DOHH2 (cell line): ENCODE measurements around the gene GPC5.

Source experiments
- H3F3A ChIP-seq: fragments of 200-600 bp; sonication (generic), shearing (Covaris generic); 2 replicates; pipeline ENCODE4 v1.6.0; 2016; ENCODE audit warnings: antibody characterized with exemption, mild to moderate bottlenecking; ENCODE audit not compliant: control insufficient read depth, insufficient read depth
- H3K27ac ChIP-seq: fragments of 200-600 bp; sonication (generic); 2 replicates; pipeline ENCODE4 v1.5.1; 2014; ENCODE audit warnings: low read depth, mild to moderate bottlenecking, low read length, moderate library complexity
- H3K27me3 ChIP-seq: fragments of 200-600 bp; sonication (generic); 2 replicates; pipeline ENCODE4 v1.6.1; 2014; ENCODE audit warnings: mild to moderate bottlenecking, low read length, mixed read lengths; ENCODE audit not compliant: control insufficient read depth
- H3K36me3 ChIP-seq: fragments of 200-600 bp; sonication (generic); 2 replicates; pipeline ENCODE4 v1.6.1; 2014; ENCODE audit warnings: mild to moderate bottlenecking, low read length, moderate library complexity, mixed read lengths; ENCODE audit not compliant: control insufficient read depth
- H3K4me1 ChIP-seq: fragments of 200-600 bp; sonication (generic); 2 replicates; pipeline ENCODE4 v1.6.1; 2014; ENCODE audit warnings: mild to moderate bottlenecking, low read length, mixed read lengths; ENCODE audit not compliant: control insufficient read depth
- H3K4me2 ChIP-seq: fragments of 200-600 bp; sonication (generic); 2 replicates; pipeline ENCODE4 v1.6.0; 2014; ENCODE audit warnings: mild to moderate bottlenecking, low read length, moderate library complexity
- H3K4me3 ChIP-seq: fragments of 200-600 bp; sonication (generic); 2 replicates; pipeline ENCODE4 v1.5.1; 2014; ENCODE audit warnings: mild to moderate bottlenecking, low read length, mixed read lengths
- H3K79me2 ChIP-seq: fragments of 200-600 bp; sonication (generic); 2 replicates; pipeline ENCODE4 v1.6.1; 2014; ENCODE audit warnings: mild to moderate bottlenecking, low read length, mixed read lengths; ENCODE audit not compliant: control insufficient read depth
- H3K9me2 ChIP-seq: fragments of 200-600 bp; sonication (generic); replicated peaks from 2 replicates; pipeline ENCODE4 v1.6.1; 2014; ENCODE audit warnings: mild to moderate bottlenecking, low read length, mixed read lengths; ENCODE audit not compliant: control insufficient read depth
- H3K9me3 ChIP-seq: fragments of 200-600 bp; sonication (generic); 2 replicates; pipeline ENCODE4 v1.6.1; 2014; ENCODE audit warnings: antibody characterized with exemption, low read length, mixed read lengths; ENCODE audit not compliant: control insufficient read depth, insufficient read depth
- H4K20me1 ChIP-seq: fragments of 200-600 bp; sonication (generic); 2 replicates; pipeline ENCODE4 v1.6.0; 2014; ENCODE audit warnings: low read depth, mild to moderate bottlenecking, antibody characterized with exemption, low read length, moderate library complexity; ENCODE audit not compliant: control insufficient read depth, insufficient read depth
- CTCF ChIP-seq: fragments of 200-600 bp; sonication (generic); IDR thresholded peaks from one replicate; pipeline ENCODE4 v1.5.1; 2014; ENCODE audit warnings: antibody characterized with exemption, mild to moderate bottlenecking, low read depth, low read length; ENCODE audit not compliant: poor library complexity, severe bottlenecking
- EZH2phosphoT487 ChIP-seq: fragments of 200-600 bp; sonication (generic); IDR thresholded peaks from 2 replicates; pipeline ENCODE4 v1.6.1; 2017; ENCODE audit warnings: borderline replicate concordance, mild to moderate bottlenecking, antibody characterized with exemption, low read length, moderate library complexity, mixed read lengths

Gene GPC5

GRCh38 chr13:91652404-91653301, 254.2 kb downstream of the GPC5 start:
- Histone ChIP-seq H3K27me3 (no peaks in the 10 kb centered on the region), H3K9me2 (no peaks in the 10 kb centered on the region), H4K20me1 (no peaks in the 10 kb centered on the region), H3K9me3 (no peaks in the 10 kb centered on the region), H3K4me1 (no peaks in the 10 kb centered on the region), H3K36me3 (no peaks in the 10 kb centered on the region), H3K79me2 (no peaks in the 10 kb centered on the region), H3K4me2 (no peak overlapping the region), H3K4me3 (no peak overlapping the region), H3K27ac (no peak overlapping the region), H3F3A (no peaks in the 10 kb centered on the region)
- TF ChIP-seq CTCF = no peak
- no peak for TF ChIP-seq EZH2phosphoT487

GRCh38 chr13:91655731-91656130, 257.3 kb downstream of the GPC5 start:
- Histone ChIP-seq H3F3A (no peaks in the 10 kb centered on the region), H3K9me3 (no peaks in the 10 kb centered on the region), H3K27ac (no peak overlapping the region), H4K20me1 (no peaks in the 10 kb centered on the region), H3K27me3 (no peaks in the 10 kb centered on the region), H3K4me2 (no peak overlapping the region), H3K9me2 (no peaks in the 10 kb centered on the region), H3K4me1 (no peaks in the 10 kb centered on the region), H3K4me3 (no peak overlapping the region), H3K79me2 (no peaks in the 10 kb centered on the region), H3K36me3 (no peaks in the 10 kb centered on the region)
- TF ChIP-seq CTCF = no peak
- TF ChIP-seq EZH2phosphoT487 = no peak

- no peak for TF ChIP-seq CTCF
- no peak for TF ChIP-seq EZH2phosphoT487
- no peaks in the 10 kb centered on the region for H3K9me3 ChIP-seq
- no peak overlapping the region for H3K27ac ChIP-seq
- no peaks in the 10 kb centered on the region for H3K9me2 ChIP-seq
- H3K4me1 ChIP-seq = no peaks in the 10 kb centered on the region
- no peak overlapping the region for H3K4me3 ChIP-seq
- H3K4me2 ChIP-seq = no peak overlapping the region
- H3K27me3 ChIP-seq = no peaks in the 10 kb centered on the region
- no peaks in the 10 kb centered on the region for H3F3A ChIP-seq
- no peaks in the 10 kb centered on the region for H4K20me1 ChIP-seq
- no peaks in the 10 kb centered on the region for H3K36me3 ChIP-seq
- no peaks in the 10 kb centered on the region for H3K79me2 ChIP-seq
These were observed 258.9 kb downstream of the GPC5 start for GRCh38 chr13:91657283-91657682.
